Activated T-helper 1 cell treated with anti-CD3 and anti-CD28 coated beads, Interleukin-12 subunit alpha, Interleukin-12 subunit beta, Interleukin-2, Interleukin-4 antibody, amounts not matched to agents 30 ng/mL and 10 ng/mL and 1 ng/mL, durations not matched to agents 14 hours and 24 hours and 36 hours (primary cell): ENCODE results near the gene LSAMP. TPM values are rescaled to one million over a fixed set of nuclear protein-coding genes. Genes with fewer than 3 reads are reported as not detected.
"Not testable (repeated sequence)": the region's sequence is repeated elsewhere in the genome, so short reads cannot be mapped to it uniquely, and the experiment has no call there.

Source experiments
- DNase-seq: peaks from one replicate; pipeline ENCODE4 v3.0.0; 2021; ENCODE audit warnings: low spot score
- H3K27ac Mint-ChIP-seq: one replicate; pipeline ENCODE4 v1.8.0; 2021; ENCODE audit warnings: mild to moderate bottlenecking, mixed read lengths
- H3K27me3 Mint-ChIP-seq: one replicate; pipeline ENCODE4 v1.8.0; 2022; ENCODE audit warnings: mild to moderate bottlenecking, moderate library complexity, mixed read lengths; ENCODE audit not compliant: insufficient read depth
- H3K36me3 Mint-ChIP-seq: one replicate; pipeline ENCODE4 v1.8.0; 2021; ENCODE audit warnings: low read depth, mixed read lengths
- H3K4me1 Mint-ChIP-seq: one replicate; pipeline ENCODE4 v1.8.0; 2021; ENCODE audit warnings: low read depth, mixed read lengths
- H3K4me3 Mint-ChIP-seq: one replicate; pipeline ENCODE4 v1.8.0; 2021; ENCODE audit warnings: mild to moderate bottlenecking, moderate library complexity, mixed read lengths
- H3K9me3 Mint-ChIP-seq: one replicate; pipeline ENCODE4 v1.8.0; 2021; ENCODE audit warnings: mixed read lengths
- intact Hi-C: fragments of 100-400 bp; cut with micrococcal nuclease; formaldehyde crosslinking; loops from one replicate; pipeline ENCODE4 v1.15.1; 2024
- total RNA-seq: library from RNA; stranded (reverse); gene quantifications from 2 replicates; pipeline ENCODE4 v1.2.3, GENCODE V29; 2022

The LSAMP gene
- total RNA-seq, 1 donor from 2014 or later: not detected

GRCh38 chr3:115805520-115805919 lies 639.8 kb downstream of the LSAMP start:
- no peak for DNase-seq

GRCh38 chr3:115804713-115805119 lies 640.6 kb downstream of the LSAMP start:
- H3K4me1 Mint-ChIP-seq: no peaks in the 10 kb centered on the region
- no peaks in the 10 kb centered on the region for H3K36me3 Mint-ChIP-seq
- no peaks in the 10 kb centered on the region for H3K9me3 Mint-ChIP-seq
- peaks cover 17% of the 10 kb centered on the region for H3K27me3 Mint-ChIP-seq
- intact Hi-C loops: no loop called here
- no peak for DNase-seq
- H3K27ac Mint-ChIP-seq: no peak overlapping the region
- no peak overlapping the region for H3K4me3 Mint-ChIP-seq

More at GRCh38 chr3:115805520-115805919, 639.8 kb downstream of the LSAMP start:
- Mint-ChIP-seq H3K9me3 (no peaks in the 10 kb centered on the region), H3K27ac (no peak overlapping the region), H3K27me3 (peaks cover 17% of the 10 kb centered on the region), H3K4me1 (no peaks in the 10 kb centered on the region), H3K36me3 (no peaks in the 10 kb centered on the region), H3K4me3 (no peak overlapping the region)
- intact Hi-C loops: no loop called here

GRCh38 chr3:115804200-115804599 lies 641.1 kb downstream of the LSAMP start:
- H3K27ac Mint-ChIP-seq: no peak overlapping the region
- H3K4me3 Mint-ChIP-seq: no peak overlapping the region
- no peak for DNase-seq
- H3K4me1 Mint-ChIP-seq: no peaks in the 10 kb centered on the region
- intact Hi-C loops: no loop called here
- no peaks in the 10 kb centered on the region for H3K36me3 Mint-ChIP-seq
- H3K27me3 Mint-ChIP-seq: peaks cover 17% of the 10 kb centered on the region
- no peaks in the 10 kb centered on the region for H3K9me3 Mint-ChIP-seq

GRCh38 chr3:115803661-115804060 lies 641.6 kb downstream of the LSAMP start:
- Mint-ChIP-seq H3K4me1 (no peaks in the 10 kb centered on the region), H3K36me3 (no peaks in the 10 kb centered on the region), H3K9me3 (no peaks in the 10 kb centered on the region), H3K27me3 (peaks cover 14% of the 10 kb centered on the region), H3K4me3 (no peak overlapping the region), H3K27ac (no peak overlapping the region)
- intact Hi-C loops: no loop called here
- no peak for DNase-seq

GRCh38 chr3:115800489-115801075 lies 644.7 kb downstream of the LSAMP start:
- Mint-ChIP-seq H3K9me3 (no peaks in the 10 kb centered on the region), H3K4me3 (no peak overlapping the region), H3K27me3 (peaks cover 9% of the 10 kb centered on the region), H3K4me1 (no peaks in the 10 kb centered on the region), H3K27ac (no peak overlapping the region), H3K36me3 (no peaks in the 10 kb centered on the region)
- intact Hi-C loops: no loop called here
- no peak for DNase-seq

GRCh38 chr3:115800065-115800464 lies 645.2 kb downstream of the LSAMP start:
- intact Hi-C loops, H3K36me3 Mint-ChIP-seq, DNase-seq, H3K4me1 Mint-ChIP-seq, H3K27ac Mint-ChIP-seq, H3K4me3 Mint-ChIP-seq, H3K27me3 Mint-ChIP-seq, H3K9me3 Mint-ChIP-seq: not testable (repeated sequence)

GRCh38 chr3:115792206-115792955 lies 652.9 kb downstream of the LSAMP start:
- Mint-ChIP-seq H3K9me3 (no peaks in the 10 kb centered on the region), H3K4me3 (peak overlapping the region; percentile 35), H3K36me3 (no peaks in the 10 kb centered on the region), H3K27me3 (no peaks in the 10 kb centered on the region), H3K27ac (peak overlapping the region; percentile 77), H3K4me1 (peaks cover 28% of the 10 kb centered on the region)
- peak; percentile 8 for DNase-seq
- intact Hi-C loops: no loop called here

- intact Hi-C loops, H3K4me3 Mint-ChIP-seq, DNase-seq, H3K9me3 Mint-ChIP-seq, H3K36me3 Mint-ChIP-seq, H3K27ac Mint-ChIP-seq, H3K27me3 Mint-ChIP-seq: not testable (repeated sequence)
- peaks cover 28% of the 10 kb centered on the region for H3K4me1 Mint-ChIP-seq
Measured at GRCh38 chr3:115791271-115792153, 653.8 kb downstream of the LSAMP start.

GRCh38 chr3:115790759-115791158 lies 654.5 kb downstream of the LSAMP start:
- H3K27ac Mint-ChIP-seq: peak overlapping the region; percentile 18

GRCh38 chr3:115789481-115789880 lies 655.8 kb downstream of the LSAMP start:
- H3K27me3 Mint-ChIP-seq: peaks cover 6% of the 10 kb centered on the region
- H3K9me3 Mint-ChIP-seq: no peaks in the 10 kb centered on the region
- H3K27ac Mint-ChIP-seq: no peak overlapping the region
- H3K4me1 Mint-ChIP-seq: peaks cover 38% of the 10 kb centered on the region
- H3K36me3 Mint-ChIP-seq: no peaks in the 10 kb centered on the region
- intact Hi-C loops: no loop called here
- H3K4me3 Mint-ChIP-seq: no peak overlapping the region
- no peak for DNase-seq

More at GRCh38 chr3:115790759-115791158, 654.5 kb downstream of the LSAMP start:
- intact Hi-C loops: no loop called here
- Mint-ChIP-seq H3K4me3 (no peak overlapping the region), H3K36me3 (no peaks in the 10 kb centered on the region), H3K9me3 (no peaks in the 10 kb centered on the region), H3K4me1 (peaks cover 28% of the 10 kb centered on the region), H3K27me3 (peaks cover 5% of the 10 kb centered on the region)
- peak; percentile 9 for DNase-seq

- no peak overlapping the region for H3K4me3 Mint-ChIP-seq
- DNase-seq: no peak
- H3K9me3 Mint-ChIP-seq: no peaks in the 10 kb centered on the region
- intact Hi-C loops: no loop called here
- peaks cover 6% of the 10 kb centered on the region for H3K27me3 Mint-ChIP-seq
- peaks cover 39% of the 10 kb centered on the region for H3K4me1 Mint-ChIP-seq
- H3K27ac Mint-ChIP-seq: no peak overlapping the region
- H3K36me3 Mint-ChIP-seq: no peaks in the 10 kb centered on the region
Measured at GRCh38 chr3:115788921-115789470, 656.3 kb downstream of the LSAMP start.

- H3K4me3 Mint-ChIP-seq: no peak overlapping the region
- no peaks in the 10 kb centered on the region for H3K9me3 Mint-ChIP-seq
- peaks cover 30% of the 10 kb centered on the region for H3K4me1 Mint-ChIP-seq
- H3K27ac Mint-ChIP-seq: no peak overlapping the region
- DNase-seq: no peak
- peaks cover 8% of the 10 kb centered on the region for H3K27me3 Mint-ChIP-seq
- intact Hi-C loops: no loop called here
- H3K36me3 Mint-ChIP-seq: no peaks in the 10 kb centered on the region
Measured at GRCh38 chr3:115787818-115788217, 657.5 kb downstream of the LSAMP start.
